ENCODE data around the gene HS3ST3B1. TPM values are rescaled to one million over a fixed set of nuclear protein-coding genes. Genes with fewer than 3 reads are reported as not detected.
A peak's percentile ranks its signal among the peaks of the same experiment; 100 is the strongest.

The HS3ST3B1 gene
- total RNA-seq, 1 experiment from 2014 or later: 8.2 TPM

DNA sequence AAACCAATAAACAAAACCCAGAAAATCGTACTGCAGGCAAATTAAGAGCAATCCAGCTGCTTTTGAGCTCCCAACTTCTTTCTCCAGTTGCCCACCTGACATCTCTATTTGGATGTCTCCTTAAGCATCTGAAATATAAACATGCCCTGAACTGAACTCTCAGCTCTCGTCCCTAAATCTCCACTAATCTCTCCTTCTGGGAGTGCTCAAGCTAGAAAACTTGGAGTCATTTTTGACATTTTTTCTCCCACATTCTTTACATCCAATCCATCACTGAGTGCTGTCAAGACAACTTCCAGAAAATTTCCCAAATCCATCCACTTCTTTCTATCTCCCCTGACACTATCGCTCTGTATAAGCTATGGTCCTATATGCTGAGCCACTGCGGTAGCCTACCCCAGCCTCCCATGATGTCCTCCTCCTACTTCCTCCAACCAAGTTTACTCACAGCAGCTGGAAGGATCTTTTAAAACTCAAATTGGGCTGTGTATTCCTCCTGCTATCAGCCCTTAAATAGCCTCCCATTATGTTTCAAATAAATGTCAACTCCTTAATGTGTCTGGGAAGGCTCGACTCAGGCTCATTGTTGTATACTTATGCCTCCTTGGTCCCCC lies 53.1 kb downstream of the HS3ST3B1 start:
- no peak for DNase-seq (ENCODE audit: low read depth)

DNA sequence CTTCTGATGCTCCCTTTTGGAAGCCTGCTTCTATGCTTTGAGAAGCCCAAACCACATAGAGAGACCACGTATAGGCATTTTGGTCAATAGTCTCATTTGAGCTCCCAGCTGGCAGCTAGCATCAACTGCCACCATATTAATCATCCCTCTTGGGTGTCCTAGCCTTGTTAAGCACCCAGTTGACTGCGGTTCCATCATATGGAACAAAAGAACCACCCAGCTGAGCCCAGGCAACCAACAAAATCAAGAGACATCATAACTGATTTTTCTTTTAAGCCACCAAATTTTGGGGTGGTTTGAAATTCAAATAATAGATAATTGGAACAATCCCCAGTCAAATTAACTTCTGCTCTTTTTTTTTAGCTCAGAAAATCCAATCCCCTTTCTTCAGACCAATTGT lies 53.9 kb downstream of the HS3ST3B1 start:
- DNase-seq (ENCODE audit: low read depth): no peak

DNA sequence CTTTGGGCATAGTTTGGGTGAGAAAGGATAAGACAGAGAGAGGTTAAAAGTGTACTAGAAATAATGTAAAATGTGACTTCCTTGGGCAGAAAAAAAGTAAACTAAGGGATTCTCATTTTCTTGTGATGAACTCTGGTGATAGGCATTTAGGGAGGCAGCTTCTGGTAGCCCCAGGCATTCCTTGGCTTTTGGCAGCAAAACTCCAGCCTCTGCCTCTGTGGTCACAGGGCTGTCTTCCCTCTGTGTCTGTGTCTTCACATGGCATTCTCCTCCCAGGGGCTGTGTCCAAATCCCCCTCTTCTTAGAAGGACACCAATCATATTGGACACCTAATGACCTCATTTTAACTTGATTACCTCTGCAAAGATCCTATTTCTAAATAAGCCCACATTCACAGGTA lies 54.7 kb downstream of the HS3ST3B1 start:
- DNase-seq (ENCODE audit: low read depth): peak; percentile 15

DNA sequence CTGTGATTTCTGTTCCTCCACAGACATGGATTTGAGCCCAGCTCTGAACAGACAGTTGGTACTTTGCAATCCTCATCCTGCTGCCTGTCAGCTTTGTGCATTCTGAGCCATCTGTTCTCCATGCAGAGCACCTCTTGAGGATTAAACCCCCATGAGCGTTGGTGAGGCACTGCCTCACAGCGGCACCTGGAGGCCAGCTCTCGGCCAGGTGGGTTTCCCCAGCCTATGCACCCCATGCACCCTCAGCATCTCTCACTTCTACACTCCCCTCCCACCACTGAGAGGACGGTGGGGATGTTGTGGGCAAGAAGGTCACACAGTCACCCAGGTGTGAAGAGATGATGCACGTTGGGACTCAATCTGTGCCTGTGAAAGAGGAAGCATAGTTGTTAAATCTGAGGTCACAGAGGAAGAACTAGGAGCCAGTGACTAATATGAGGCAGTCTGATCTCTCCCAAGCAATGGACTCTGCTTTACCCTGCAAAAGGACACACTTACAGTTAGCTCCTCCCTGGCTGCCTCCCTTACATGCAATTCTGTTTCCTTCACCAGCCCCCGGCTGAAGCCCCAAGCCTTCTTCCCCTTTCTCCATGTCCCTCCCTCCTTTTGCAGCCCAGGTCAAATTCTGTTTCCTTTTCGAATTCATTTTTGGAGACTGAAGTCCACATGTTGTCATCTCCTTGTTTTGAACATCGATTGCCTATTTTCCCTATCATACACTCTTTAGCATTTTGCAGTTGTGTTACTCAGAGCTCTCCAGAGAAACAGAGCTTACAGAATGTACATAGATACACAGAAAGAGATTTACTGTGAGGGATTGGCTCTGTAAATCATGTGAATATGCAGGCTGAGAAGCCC lies 58.5 kb downstream of the HS3ST3B1 start:
- DNase-seq (ENCODE audit: low read depth): no peak

DNA sequence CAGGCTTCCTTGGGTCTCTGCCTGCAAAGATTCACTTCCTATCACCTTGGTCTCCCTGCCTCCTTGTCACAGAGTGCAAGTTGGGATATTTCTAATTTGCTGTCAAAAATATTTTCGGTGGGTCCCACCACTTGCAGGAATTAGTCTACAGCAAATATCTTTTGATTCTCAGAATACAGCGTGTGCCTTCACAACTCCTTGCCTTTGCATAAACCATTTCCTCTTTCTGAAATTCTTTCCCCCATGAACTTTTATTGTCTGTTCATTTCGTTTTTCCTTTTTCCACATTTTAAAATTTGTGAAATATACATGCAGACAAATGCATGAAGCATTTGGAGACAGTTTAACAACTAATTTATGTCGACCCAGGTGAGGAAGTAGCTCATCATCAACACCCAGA lies 60.0 kb downstream of the HS3ST3B1 start:
- DNase-seq (ENCODE audit: low read depth): no peak

DNA sequence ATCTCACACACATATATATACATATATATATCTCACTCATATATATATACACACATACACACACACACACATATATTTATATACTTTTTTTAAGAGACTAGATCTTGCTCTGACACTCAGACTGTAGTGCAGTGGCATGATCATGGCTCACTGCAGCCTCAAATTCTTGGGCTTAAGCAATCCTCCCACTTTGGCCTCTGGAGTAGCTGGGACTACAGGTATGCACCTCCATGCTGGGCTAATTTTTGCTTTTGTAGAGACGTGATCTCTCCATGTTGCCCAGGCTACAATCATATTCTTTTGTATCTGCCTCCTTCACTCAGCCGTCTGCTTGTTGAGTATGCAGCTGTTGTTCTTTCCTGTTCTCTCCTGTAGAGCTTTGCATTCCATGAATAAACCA lies 60.6 kb downstream of the HS3ST3B1 start:
- DNase-seq (ENCODE audit: low read depth): no peak

DNA sequence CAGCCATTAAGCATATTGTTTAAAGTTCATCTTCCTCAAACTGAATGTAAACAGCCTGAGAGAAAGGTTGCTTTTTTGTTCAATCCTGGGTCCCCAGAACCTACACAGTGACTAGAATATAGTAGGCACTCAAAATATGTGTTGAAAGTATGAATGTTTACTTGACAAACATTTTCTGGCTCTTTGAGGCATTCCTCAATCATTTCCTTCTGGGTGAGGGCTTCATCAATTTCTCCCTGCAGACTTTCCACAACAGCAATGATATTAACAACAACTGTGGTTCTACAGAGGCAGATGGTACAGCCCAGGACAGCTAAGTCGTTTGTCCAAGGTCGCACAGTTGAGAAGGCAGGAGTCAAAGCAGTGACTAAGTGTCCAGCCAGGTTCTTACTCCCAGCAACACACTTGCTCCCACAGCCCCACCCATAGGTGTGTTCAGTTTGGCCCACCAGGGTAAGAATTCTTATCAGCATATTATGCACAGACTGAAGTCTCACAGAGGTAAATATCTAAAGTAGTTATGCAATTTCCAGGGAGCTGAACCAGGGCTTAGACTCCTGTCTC lies 61.1 kb downstream of the HS3ST3B1 start:
- DNase-seq (ENCODE audit: low read depth): no peak

DNA sequence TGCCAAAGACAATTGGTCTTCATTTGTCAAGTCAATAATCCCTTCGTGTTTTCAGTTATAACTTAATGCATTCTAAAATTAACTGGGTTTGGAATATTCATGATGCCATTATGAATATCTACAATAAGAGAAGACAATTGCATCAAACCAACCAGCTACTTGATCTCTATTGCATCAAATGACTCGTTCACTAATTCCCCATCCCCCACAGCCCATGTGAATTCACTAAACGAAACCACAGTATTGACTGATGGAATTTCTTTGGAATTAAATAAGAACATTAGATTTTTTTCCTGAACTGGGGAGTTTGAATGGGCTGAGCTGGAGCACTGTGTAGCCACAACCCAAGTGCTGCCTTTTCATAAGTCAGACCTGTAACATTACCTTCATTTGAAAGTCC lies 65.3 kb downstream of the HS3ST3B1 start:
- no peak for DNase-seq (ENCODE audit: low read depth)

DNA sequence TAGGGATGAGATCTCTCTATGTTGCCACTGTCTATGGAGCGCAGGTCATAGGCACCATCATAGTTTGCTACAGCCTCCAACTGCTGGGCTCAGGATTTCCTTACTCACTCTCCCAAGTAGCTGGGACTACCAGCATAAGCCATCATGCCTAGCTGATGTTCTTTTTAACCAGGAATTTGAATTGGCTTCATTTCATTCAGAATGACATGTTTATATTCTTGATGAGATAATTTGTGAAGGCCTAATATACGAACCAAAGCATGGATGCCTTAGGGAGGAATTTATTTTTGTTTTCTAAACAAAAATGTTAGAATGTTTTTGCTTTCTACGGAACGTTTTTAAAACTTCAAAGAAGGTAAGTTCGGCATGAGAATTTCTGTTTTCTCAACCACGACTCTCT lies 71.6 kb downstream of the HS3ST3B1 start:
- DNase-seq (ENCODE audit: low read depth): no peak

DNA sequence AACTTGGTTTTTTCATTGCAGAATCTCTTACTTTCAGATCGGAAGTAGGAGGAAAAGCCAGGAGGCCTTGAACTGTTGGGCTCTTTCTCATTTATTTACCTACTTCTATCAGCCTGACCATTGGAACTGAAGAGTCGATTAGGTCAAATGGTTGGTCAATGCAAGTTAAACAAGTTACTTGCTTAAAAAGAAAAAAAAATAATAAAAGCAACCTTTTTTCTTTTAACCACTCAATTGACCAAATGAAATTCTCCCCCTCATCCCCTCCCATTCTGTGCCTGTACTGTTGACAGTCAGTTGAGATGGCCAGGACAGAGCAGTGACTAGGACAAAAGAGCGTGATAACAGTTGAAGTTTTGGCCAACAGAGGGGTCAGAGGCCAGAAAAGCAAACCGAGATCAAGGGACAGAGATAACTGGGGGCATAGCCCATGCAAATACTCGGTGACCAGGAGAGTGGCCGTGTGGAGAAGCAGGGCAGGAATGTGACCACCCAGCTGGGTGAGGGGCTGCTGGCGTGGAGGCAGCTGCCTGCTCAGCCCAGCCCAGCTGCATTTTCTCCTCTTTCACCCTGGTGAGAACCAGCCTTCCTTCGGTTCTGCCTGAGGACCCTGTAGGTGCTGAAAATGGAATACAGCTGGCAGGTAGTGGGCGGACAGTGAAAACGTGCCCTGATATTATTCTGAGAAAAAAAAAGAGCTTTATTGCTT lies 72.2 kb downstream of the HS3ST3B1 start:
- DNase-seq (ENCODE audit: low read depth): no peak

DNA sequence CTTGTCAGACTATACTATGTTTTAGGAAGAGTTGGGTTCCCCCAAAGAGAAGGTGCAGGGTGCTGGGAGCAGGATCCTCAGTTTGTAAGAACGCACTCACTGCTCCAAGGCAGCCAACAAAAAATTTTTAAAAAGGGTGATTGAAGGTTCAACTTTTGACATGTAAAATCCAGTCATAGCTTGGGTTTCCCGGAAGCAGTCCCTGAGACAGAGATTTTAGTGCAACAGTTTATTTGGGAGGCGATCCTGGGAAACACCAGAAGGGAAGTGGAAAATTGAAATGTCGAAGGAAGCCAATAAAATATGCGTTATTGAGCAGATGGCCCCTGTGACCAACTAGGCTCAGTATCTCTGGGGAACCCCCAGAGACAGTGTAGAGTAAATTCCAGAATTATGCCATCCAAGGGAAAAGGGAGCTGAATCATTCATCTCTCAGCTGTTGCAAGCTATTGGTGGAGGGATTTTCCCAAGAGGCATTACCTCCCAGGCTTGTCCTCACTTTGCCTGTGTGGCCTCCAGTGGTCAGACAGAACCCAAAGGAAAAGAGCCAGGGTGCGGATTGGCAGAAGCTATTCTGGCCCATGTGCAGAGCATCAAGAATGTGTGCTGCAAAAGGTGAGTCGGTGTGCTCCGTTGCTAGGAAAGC lies 72.9 kb downstream of the HS3ST3B1 start:
- DNase-seq (ENCODE audit: low read depth): peak; percentile 25

DNA sequence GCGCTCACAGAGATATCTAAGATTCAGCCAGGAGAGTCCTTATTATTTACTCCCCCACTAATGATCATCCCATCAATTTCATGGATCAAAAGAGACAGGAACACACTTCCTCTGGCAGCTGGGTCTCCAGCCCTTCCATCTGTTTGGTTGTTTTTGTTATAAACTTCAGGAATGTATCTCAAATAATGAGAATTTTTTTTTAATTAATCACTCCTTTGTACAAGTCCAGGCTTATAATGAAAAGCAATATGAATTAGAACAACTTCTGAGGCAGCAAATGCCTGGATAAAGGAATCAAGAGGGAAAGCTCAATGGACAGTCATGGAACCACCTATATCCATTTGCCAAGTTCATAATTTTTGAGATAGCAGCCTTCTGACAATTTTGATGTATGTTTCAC lies 73.4 kb downstream of the HS3ST3B1 start:
- DNase-seq (ENCODE audit: low read depth): no peak

DNA sequence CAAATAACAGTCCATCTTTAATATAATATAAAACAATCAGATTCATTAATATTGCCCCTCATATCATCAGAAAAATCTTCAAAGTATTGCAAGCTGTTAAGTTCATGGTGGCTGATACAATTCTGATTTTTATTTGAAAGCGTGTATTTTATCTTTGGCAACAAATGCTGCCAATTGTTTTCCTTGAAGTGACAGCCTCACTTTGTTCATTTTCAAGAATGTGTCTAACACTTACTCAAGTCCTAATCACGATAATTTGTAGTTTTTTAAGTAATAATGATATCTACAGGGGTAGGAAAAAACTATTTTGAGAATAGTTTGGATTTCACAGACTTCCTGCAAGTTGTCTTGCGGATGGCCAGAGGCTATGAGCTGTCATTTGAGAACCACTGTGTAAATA lies 75.8 kb downstream of the HS3ST3B1 start:
- DNase-seq (ENCODE audit: low read depth): no peak

DNA sequence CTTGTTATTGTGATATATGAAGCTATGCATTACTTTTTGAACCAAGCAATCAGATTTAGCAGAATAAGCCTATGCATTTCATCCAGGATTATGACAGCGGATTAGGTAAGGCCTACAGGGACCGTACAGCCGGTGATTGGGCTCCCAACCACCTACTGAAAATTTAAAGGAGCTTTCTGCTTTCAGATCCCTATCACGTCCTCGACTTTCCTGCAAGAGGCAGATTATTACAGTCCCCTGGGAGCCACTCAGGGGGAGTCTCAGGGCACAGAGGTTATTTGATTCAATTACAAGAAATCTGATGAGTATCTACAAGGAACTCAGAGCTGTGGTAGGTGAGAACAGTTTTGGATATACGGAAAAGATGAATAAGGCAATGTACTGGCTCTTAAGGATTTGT lies 80.7 kb downstream of the HS3ST3B1 start:
- DNase-seq (ENCODE audit: low read depth): no peak

DNA sequence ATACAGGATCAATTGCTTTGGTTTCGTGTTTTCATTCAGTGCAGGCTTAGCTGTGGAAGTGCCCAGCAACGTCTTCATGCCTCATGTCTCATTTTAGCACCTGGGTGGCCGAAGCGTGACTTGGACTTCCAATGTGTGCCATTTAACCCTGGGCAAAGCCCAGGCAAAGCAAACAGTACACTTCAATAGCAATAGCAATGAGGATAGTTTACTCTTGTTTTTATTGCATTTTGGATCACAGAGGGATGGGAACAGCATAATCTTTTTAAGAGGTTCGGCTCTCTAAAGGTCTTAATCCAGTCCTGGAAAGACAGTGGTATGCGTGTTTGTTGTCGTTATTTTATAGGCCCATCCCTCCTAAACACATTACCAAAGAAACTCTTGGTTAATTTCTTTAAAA lies 86.2 kb downstream of the HS3ST3B1 start:
- no peak for DNase-seq (ENCODE audit: low read depth)

DNA sequence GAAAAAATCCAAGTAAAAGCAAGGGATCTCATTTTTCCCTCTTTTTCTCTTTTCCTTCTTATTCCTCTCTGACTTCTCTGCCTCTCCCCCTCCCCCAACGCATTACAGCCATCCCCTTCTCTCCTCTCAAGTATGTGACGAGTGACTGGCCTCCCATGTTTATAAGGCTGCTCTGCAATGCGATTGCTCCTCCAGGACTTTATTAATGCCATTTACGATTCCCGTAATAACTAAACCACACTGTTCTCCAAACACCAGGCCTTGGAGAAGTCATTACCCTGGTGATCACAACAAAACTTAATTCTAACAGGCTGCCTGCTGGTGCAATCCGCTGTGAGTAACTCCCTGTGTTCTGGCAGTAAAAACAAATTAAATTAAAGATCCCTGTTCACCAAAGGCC lies 88.8 kb downstream of the HS3ST3B1 start:
- no peak for DNase-seq (ENCODE audit: low read depth)

DNA sequence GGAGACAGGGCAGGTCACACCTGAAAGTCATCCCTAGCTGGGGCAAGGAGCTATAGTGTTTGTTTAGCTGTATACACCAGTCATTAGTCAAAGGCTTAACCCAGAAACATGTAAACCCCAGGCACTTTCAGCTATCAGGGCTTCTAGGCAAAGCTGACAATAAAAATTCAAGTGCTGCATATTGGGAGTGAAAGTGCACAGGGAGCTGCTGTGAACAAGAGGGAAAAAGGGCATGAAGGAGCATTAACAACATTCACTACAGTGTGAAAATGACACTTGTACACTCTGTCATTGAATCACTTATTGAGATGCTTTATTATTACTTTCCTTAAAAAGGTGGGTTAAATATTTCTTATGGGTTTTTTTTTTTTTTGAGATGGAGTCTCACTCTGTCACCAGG lies 92.8 kb downstream of the HS3ST3B1 start:
- no peak for DNase-seq (ENCODE audit: low read depth)

DNA sequence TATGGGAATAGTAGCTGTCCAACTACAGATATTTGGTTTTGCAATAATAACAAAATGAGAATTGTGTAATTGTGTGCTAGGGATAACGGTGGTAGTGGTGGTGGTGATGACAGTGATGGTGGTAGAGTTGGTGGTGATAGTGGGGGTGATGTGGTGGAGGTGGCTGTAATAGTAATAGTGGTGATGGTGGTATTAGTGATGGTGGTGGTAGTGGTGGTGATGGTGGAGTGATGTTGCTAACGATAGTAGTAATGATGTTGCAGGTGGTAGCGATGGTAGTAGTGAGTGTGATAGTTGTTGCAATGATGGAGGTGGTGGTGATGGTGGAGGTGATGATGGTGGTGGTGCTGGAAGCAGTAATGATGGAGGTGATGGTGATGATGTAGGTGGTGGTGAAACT lies 94.4 kb downstream of the HS3ST3B1 start:
- DNase-seq (ENCODE audit: low read depth): no peak

DNA sequence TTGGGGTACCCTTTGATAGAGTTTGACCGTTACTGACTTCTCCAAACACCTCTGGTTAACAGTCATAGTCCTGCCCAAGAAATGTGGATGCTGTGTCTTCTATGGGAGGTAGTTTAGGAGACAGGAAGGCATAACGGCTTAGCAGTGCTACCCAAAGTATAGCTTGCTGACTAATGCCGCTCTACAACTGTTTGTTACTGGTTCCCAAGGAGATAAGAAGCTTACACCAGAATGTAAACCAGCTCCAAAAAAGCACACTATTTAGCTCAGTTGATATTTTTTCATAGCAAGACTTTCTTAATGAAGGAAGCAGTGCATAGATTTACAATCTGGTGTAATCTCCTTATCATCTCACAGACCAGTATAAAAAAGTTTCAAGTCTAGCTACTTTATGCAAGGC lies 95.7 kb downstream of the HS3ST3B1 start:
- peak; percentile 38 for DNase-seq (ENCODE audit: low read depth)

DNA sequence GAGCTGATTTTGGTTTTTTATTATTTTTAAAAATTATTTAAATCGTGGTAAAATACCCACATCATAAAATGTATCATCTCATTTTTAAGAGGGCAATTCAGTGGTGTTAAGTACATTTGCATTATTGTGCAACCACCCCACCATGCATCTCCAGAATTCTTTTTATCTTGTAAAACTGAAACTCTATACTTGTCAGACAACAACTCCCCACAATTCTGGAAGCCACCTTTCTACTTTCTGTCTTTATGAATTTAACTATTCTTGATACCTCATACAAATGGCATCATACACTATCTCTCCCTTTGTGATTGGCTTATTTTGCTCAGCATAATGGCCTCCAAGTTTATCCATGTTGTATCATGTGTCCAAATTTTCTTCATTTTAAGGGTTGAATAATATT lies 97.9 kb downstream of the HS3ST3B1 start:
- no peak for DNase-seq (ENCODE audit: low read depth)
